GM19351 (cell line): ENCODE measurements around the gene SYT1.
A peak's percentile ranks its signal among the peaks of the same experiment; 100 is the strongest.
"Not testable (repeated sequence)": the region's sequence is repeated elsewhere in the genome, so short reads cannot be mapped to it uniquely, and the experiment has no call there.

Experiments used
- ATAC-seq: cut with Tn5 transposase; IDR thresholded peaks from one replicate; pipeline ENCODE4 v1.9.1; 2021; ENCODE audit warnings: mild to moderate bottlenecking, moderate library complexity; ENCODE audit not compliant: unreplicated experiment

Gene SYT1

GRCh38 chr12:79200176-79200575 lies 335.6 kb downstream of the SYT1 start:
- ATAC-seq = no peak

DNA sequence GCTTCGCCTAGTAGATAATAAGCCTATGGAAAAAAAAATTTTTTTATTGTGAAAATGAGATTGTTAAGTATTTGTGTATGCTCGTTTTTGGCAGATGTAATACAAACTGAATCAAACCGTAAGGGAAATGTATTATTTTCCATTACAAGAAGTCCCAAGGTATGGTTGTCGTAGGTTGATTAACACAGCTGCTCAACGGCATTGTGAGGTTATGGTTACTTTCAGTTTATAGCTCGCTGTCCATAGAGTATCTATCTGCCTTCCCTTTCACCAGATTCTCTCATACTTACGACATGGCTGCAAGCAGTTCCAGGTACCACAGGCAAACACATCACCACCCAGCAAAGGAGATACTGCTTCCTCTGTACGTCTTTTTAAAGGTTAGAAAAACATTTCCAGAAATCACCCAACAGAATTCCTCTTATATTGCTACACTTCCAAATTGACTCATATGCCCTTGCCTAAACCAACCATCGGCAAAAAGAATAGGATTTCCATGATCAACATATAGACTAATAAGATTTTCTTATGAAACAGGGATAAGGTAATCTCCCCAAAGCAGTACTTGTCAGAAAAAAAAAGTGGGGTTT lies 338.6 kb downstream of the SYT1 start:
- no peak for ATAC-seq

GRCh38 chr12:79206871-79207270 lies 342.3 kb downstream of the SYT1 start:
- ATAC-seq = no peak

DNA sequence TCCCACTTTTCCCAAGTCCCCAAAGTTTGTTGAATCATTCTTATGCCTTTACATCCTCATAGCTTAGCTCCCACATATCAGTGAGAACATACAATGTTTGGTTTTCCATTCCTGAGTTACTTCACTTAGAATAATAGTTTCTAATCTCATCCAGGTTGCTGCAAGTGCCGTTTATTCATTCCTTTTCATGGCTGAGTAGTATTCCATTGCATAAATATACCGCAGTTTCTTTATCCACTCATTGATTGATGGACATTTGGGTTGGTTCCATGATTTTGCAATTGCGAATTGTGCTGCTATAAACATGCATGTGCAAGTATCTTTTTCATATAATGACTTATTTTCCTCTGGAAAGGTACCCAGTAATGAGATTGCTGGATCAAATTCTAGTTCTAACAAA lies 345.8 kb downstream of the SYT1 start:
- not testable (repeated sequence) for ATAC-seq

GRCh38 chr12:79217306-79217705 lies 352.7 kb downstream of the SYT1 start:
- ATAC-seq = no peak

DNA sequence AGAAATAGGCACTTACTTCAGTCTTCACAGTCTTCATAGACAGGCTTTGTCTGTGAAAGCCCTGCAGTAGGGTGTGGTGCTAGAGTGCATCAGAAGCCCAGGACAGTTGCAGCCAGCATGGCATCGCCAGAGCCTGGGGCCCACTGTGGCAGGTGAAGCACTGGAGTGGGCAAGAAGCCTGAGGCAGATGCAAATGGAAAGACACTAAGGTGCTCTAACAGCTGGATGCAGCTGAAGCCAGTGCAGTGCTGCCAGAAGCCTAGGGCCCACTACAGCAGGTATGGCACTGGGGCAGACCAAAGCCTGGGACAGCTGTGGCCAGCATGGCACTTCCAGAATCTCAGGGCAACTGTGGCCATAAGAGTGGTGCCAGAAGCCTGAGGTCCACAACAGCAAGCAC lies 358.6 kb downstream of the SYT1 start:
- ATAC-seq = no peak

DNA sequence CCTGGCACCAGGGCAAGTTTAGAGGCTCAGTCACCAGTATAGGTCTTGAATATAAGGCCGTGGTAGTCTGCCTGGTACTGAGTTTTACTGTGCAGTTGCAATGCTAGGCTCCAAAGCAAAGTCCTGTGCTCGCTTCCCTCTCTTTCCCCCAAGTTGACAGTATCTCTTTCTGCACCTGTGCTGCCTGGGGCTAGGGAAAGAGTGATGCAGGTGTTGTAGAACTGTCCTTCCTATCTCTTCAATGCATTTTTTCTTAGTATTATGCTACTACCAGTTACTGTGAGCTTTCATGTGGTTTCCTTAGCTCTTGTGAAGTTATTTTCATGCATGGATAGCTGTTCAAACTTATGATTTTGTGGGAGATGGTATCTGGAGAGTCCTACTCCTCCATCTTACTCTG lies 359.2 kb downstream of the SYT1 start:
- ATAC-seq = no peak

GRCh38 chr12:79227091-79227490 lies 362.5 kb downstream of the SYT1 start:
- no peak for ATAC-seq

- ATAC-seq = no peak
These were observed 363.1 kb downstream of the SYT1 start for GRCh38 chr12:79227646-79228045.

- ATAC-seq = peak; percentile 91
These were observed 368.8 kb downstream of the SYT1 start for GRCh38 chr12:79233341-79233781.

DNA sequence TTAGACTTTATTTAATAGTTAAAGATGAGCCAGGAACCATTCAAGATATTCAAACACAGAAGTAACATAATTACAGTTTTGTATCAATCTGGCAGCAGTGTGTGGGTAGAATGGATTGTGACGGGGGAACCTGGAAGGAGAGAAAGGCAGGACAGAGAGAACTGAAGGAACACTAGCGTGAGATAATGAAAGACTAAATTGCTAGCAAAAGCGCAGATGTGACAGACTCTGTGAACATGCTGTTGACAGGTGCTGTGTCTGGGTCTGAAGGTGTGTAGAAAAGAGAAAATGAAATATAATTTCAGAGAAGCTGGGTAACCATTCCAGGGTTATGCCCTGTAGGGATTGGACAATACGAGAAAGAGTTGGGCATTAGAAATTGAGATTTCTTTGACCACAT lies 372.3 kb downstream of the SYT1 start:
- no peak for ATAC-seq

DNA sequence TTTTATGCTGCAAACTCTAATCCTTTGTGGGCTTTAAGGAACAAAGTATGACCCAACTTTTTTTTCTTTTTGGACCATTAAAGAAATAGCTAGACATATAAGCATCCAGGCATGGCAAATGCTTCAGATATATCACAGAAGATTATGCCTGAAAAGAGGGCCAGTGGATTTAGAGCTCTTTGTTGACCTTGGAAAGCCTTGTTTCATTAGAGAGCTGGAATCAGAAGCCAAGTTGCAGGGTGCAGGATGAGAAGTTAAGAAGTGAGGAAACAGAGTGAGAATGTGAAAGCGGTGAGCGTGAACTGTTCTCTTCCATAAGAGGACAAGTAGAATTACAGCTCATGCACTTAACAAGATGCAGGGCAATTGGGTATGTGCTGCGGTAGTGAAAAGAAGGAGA lies 373.7 kb downstream of the SYT1 start:
- no peak for ATAC-seq

DNA sequence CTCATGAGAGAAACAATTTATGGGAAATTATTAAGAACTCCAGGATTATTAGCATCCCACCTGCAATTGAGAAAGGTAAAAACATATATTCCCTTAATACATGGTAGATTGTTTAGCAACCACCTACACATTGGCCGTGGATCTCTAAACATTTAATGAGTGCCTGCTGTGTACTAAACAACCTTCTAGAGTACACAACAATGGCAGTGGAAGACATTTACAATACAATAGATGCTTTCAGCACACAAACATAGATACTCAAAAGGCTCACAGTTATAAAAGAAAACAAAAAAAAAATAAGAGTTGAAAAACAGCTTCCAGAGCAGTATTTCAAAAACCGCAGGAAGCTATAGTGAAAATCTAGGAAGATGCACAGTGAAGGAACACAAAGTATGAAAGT lies 382.9 kb downstream of the SYT1 start:
- ATAC-seq = no peak

DNA sequence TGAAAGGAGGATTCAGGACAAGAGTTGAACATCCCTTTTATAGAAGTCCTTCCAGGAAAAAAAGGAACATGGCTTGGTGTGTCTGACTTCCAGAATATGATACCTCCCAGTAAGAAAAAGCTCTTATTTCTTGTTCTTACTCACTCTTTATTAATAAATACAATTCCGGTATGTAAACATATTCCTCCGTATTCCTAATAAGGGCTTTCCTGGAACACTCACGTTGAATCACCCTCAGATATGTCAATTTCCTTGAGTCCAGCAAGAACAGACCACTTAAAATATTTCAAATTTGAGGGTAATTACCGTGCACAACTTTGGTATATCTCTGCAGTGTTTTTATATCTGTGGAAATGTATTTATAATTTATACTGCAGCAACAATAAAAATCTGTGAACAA lies 385.6 kb downstream of the SYT1 start:
- no peak for ATAC-seq

DNA sequence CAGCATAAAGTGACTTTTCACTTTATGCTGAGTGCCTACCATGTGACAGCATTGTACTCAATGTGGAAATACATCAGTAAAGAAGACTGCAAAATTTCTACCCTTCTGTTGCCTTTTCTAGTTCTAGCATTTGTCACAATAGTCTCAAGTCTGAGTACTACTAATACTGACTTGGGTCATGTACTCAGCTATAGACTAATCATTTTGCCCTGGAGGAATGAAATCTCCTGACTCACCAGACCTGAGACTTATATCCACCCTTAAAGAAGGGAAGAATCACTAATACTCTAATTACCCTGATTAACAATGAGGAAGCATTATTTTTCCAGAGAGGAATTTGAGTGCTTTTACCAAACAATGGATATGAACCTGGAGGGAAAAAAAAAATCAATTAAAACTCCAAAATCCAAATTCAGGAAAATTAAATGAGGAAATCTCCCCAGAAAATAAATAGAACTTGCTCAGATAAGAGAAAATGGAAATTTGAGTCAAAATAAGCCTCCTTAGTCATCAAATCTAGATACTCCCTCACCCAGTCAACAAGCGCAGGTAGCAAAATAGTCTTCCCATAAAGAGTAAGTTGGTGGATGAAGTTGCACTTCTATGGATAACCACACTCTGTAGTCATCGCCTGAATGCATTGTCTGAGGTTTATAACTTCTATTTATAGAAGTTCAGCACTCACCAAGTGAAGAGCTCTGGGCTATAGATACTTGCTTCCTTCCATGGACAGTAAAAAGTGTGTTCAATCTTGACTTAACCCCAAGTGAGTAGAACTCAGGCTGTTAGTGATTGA lies 386.6 kb downstream of the SYT1 start:
- ATAC-seq = no peak

- ATAC-seq = no peak
These were observed 387.9 kb downstream of the SYT1 start for GRCh38 chr12:79252358-79253075.

DNA sequence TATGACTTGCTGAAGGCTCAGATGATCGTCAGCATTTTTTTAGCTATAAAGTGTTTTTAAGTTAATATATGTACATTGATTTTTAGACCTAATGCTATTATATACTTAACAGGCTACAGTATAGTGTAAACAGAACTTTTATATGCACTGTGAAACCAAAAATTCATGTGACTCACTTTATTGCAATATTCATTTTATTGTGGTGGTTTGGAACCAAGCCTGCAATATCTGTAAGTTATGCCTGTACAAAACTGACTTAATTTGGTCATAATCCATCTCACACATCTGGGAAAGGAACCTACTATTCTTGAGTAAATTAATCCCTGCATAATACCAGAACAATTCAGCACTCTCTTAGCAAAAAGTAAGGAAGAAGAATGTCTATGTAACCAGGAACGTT lies 390.7 kb downstream of the SYT1 start:
- no peak for ATAC-seq

- no peak for ATAC-seq
These were observed 396.3 kb downstream of the SYT1 start for GRCh38 chr12:79260923-79261322.

- no peak for ATAC-seq
These were observed 398.4 kb downstream of the SYT1 start for GRCh38 chr12:79262938-79263337.

DNA sequence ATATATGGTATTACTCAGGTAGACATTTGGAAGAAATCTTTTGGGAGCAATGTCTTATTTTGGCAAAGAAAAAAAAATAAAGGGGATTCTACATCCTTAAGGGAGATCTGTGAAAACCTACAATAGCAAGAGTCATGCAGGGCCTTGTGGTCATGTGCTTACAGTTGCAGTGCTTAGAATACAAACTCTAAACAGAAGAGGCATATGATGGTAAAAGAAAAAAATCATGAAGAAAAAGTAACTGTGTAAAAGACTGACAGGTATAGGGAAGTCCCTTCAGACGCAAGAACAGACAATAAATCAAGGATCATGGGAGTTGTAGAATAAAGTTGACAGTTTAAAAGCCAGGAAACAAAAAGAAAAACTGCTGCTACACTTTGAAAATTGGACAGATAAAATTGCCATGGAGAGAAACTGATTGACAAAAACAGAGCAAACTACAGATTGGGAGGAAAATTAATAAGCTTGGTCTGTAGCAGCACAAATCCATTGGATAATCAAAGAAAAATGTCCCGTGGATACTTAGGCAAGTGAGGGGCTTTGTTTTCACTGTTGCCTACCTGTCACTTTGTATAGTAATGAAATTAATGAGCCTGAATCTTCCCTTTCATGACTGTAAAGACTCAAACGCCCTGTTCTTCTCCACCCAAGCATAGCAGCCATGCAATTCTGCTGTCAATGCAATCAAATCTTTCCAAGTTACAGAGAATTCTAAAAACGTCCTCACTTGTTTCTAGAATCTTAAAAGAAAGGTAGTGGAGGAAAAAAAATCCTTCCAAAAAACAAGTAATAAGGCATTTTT lies 402.0 kb downstream of the SYT1 start:
- ATAC-seq = no peak

DNA sequence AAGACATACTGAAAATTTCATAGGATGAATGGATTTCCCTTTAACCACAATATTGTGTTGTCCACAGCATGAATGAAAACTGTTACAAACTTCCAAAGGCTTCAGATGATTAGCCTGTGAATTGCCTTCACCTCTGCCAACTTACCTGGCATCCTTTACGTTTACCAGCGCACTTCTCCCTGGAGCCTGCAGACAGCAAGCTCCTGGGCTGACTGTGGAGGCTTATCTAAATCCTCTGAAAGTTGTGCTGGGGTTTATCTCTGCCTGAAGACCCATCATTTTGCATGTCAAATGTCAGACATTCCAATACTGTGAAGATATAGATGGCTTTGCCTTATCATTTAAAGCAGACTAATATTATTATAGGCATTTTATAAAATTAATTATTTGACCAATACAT lies 403.0 kb downstream of the SYT1 start:
- ATAC-seq = no peak
